SH-SY5Y (cell line): Measurements from ENCODE around the gene AMIGO3.

Experiments
- GATA2 ChIP-seq: IDR thresholded peaks from 2 replicates; pipeline ENCODE4 v1.6.1; 2011; ENCODE audit warnings: mild to moderate bottlenecking, low read depth, low read length
- GATA3 ChIP-seq: IDR thresholded peaks from 2 replicates; pipeline ENCODE4 v1.6.1; 2011; ENCODE audit warnings: low read depth, mild to moderate bottlenecking, low read length, moderate library complexity

GRCh38 chr3:49683162-49683561 is 36.3 kb downstream of the AMIGO3 start:
- TF ChIP-seq GATA2 (no peak), GATA3 (no peak)
